ENCODE data around the gene KRTAP10-8. TPM values are rescaled to one million over a fixed set of nuclear protein-coding genes. Genes with fewer than 3 reads are reported as not detected.

The KRTAP10-8 gene
- total RNA-seq, 6 experiments from 2014 or later: not detected

- whole genome bisulfite sequencing (ENCODE audit: insufficient coverage, low coverage, low lambda C conversion rate, missing lambda C conversion rate): 13% methylated on average over 13 of the region's 21 CpGs
- H3K9me3 ChIP-seq: no peaks in the 10 kb centered on the region
- H3K4me3 ChIP-seq: no peak overlapping the region
- no peak overlapping the region for H3K27ac ChIP-seq
- H3K36me3 ChIP-seq: no peaks in the 10 kb centered on the region
- intact Hi-C loops (cut with DNase I): no loop called here
- no peaks in the 10 kb centered on the region for H3K4me1 ChIP-seq
- DNase-seq (peak in 2 of 3 donors; percentile 63 to 89), ATAC-seq (peak; percentile 38 to 94 (median 88))
- no peaks in the 10 kb centered on the region for H3K27me3 ChIP-seq
- TF ChIP-seq, protein P1, sequence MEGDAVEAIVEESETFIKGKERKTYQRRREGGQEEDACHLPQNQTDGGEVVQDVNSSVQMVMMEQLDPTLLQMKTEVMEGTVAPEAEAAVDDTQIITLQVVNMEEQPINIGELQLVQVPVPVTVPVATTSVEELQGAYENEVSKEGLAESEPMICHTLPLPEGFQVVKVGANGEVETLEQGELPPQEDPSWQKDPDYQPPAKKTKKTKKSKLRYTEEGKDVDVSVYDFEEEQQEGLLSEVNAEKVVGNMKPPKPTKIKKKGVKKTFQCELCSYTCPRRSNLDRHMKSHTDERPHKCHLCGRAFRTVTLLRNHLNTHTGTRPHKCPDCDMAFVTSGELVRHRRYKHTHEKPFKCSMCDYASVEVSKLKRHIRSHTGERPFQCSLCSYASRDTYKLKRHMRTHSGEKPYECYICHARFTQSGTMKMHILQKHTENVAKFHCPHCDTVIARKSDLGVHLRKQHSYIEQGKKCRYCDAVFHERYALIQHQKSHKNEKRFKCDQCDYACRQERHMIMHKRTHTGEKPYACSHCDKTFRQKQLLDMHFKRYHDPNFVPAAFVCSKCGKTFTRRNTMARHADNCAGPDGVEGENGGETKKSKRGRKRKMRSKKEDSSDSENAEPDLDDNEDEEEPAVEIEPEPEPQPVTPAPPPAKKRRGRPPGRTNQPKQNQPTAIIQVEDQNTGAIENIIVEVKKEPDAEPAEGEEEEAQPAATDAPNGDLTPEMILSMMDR (IDR thresholded peaks at IDR 0.05): no peak
- no peak for TF ChIP-seq POLR2A (IDR thresholded peaks at IDR 0.05)
Measured at GRCh38 chr21:44574457-44575306, 37.2 kb upstream of the KRTAP10-8 start.

DNA sequence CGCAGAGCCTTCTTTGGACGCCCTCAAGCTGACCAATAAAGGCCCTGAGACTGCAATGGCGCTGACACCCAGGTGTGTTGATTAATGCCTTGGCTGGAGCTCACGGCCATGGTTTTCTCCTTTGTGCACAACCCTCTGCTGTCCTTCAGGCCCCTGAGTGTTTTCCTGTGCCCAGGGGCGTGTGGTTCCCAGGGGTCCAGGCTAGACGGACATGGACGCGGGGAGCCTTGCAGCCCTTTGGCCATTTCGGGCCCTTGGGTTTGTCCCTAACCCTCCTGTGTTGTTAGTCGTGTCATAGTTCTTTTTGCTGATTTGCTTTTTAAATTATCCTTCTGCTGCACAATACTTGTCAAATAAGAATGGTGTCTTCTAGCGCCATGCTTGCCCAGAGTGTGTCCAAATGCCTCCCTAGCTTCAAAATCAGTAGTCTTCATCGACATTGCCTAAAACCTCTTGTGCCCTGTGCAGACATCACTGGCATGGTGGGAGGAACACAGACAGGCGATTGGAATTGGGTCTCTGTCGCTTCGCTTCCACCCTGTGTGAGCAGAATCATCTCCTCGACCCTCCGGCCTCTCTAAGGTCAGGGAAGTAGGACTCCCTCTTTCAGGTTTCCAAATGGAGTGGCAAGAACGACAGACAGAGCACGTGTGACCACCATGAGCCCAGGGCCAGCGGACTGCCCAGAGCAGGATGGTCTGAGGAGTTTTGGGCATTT, 36.4 kb upstream of the KRTAP10-8 start:
- no peak for DNase-seq
- no peak for TF ChIP-seq POLR2A (IDR thresholded peaks at IDR 0.05)
- TF ChIP-seq, protein P1 (IDR thresholded peaks at IDR 0.05): no peak
- Histone ChIP-seq H3K4me1 (no peaks in the 10 kb centered on the region), H3K36me3 (no peaks in the 10 kb centered on the region), H3K27me3 (no peaks in the 10 kb centered on the region), H3K27ac (no peak overlapping the region), H3K9me3 (no peaks in the 10 kb centered on the region), H3K4me3 (no peak overlapping the region)
- WGBS (ENCODE audit: insufficient coverage, low coverage, low lambda C conversion rate, missing lambda C conversion rate): 96% methylated on average over 10 of the region's 20 CpGs
- ATAC-seq: no peak
- intact Hi-C loops (cut with DNase I): no loop called here

GRCh38 chr21:44576025-44576420, 35.9 kb upstream of the KRTAP10-8 start:
- H3K27me3 ChIP-seq: no peaks in the 10 kb centered on the region
- no peaks in the 10 kb centered on the region for H3K9me3 ChIP-seq
- WGBS (ENCODE audit: insufficient coverage, low coverage, low lambda C conversion rate, missing lambda C conversion rate): 88% methylated on average over 6 of the region's 10 CpGs
- intact Hi-C loops (cut with DNase I): no loop called here
- no peak overlapping the region for H3K4me3 ChIP-seq
- DNase-seq: no peak
- no peaks in the 10 kb centered on the region for H3K4me1 ChIP-seq
- no peak overlapping the region for H3K27ac ChIP-seq
- TF ChIP-seq POLR2A (IDR thresholded peaks at IDR 0.05): no peak
- TF ChIP-seq, protein P1 (IDR thresholded peaks at IDR 0.05): no peak
- ATAC-seq: no peak
- no peaks in the 10 kb centered on the region for H3K36me3 ChIP-seq

DNA sequence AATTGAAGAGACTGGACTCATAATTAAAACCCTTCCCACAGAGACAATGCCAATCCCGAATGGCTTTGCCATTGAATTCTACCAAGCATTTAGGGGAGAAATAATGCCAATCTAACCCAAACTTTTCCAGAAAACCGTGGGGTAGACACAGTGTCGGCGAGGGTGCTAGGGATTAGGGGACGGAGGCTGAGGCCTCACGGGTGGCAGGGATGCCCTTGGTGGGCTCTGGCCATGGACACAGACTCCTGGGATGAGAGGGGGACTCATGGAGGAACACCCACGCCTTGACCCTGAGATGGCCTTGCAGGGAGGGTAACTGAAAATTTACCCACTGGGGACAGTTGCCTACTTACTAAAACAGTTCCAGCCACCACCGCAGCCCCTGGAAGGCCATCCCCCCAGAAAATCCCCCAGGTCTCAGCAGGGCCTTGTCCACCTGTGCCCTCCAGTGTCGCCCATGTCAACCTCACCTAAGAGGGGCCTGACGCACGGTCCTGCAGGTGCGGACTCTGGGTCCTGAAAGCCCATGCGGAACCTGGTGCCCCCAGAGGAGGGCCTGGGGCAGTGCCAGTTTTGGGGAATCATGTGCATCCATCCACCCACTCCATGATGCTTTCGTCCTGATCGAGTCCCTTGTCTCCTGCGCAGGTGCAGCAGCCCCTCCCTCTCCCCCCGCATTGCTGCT, 33.4 kb upstream of the KRTAP10-8 start:
- DNase-seq (no peak), ATAC-seq (no peak)
- Histone ChIP-seq H3K4me1 (no peaks in the 10 kb centered on the region), H3K36me3 (no peaks in the 10 kb centered on the region), H3K27ac (no peak overlapping the region), H3K27me3 (no peaks in the 10 kb centered on the region), H3K9me3 (peaks cover 0 to 5% (median 0%) of the 10 kb centered on the region in 4 donors), H3K4me3 (no peak overlapping the region)
- intact Hi-C loops (cut with DNase I): no loop called here
- TF ChIP-seq, protein P1 (IDR thresholded peaks at IDR 0.05): no peak
- TF ChIP-seq POLR2A (IDR thresholded peaks at IDR 0.05): no peak
- 89% methylated on average over 9 of the region's 17 CpGs for WGBS (ENCODE audit: insufficient coverage, low coverage, low lambda C conversion rate, missing lambda C conversion rate)
